GM18909 (cell line): ENCODE data around the gene TBL3.
"Not testable (repeated sequence)": the region's sequence is repeated elsewhere in the genome, so short reads cannot be mapped to it uniquely, and the experiment has no call there.

Source experiments
- ATAC-seq: cut with Tn5 transposase; IDR thresholded peaks from one replicate; pipeline ENCODE4 v1.9.1; 2021; ENCODE audit warnings: mild to moderate bottlenecking; ENCODE audit not compliant: unreplicated experiment, poor library complexity

The TBL3 gene

GRCh38 chr16:2011726-2012125 lies 39.9 kb downstream of the TBL3 start:
- not testable (repeated sequence) for ATAC-seq

GRCh38 chr16:2013527-2013926 lies 41.7 kb downstream of the TBL3 start:
- no peak for ATAC-seq

- no peak for ATAC-seq
These were observed 43.5 kb downstream of the TBL3 start for GRCh38 chr16:2015117-2015946.

GRCh38 chr16:2015947-2016208 lies 44.0 kb downstream of the TBL3 start:
- no peak for ATAC-seq

- ATAC-seq = no peak
These were observed 44.6 kb downstream of the TBL3 start for GRCh38 chr16:2016407-2016922.

GRCh38 chr16:2019518-2019920 lies 47.7 kb downstream of the TBL3 start, which contains the start of gene NPW:
Gene NPW, plus strand, starts transcription at chr16:2019785.
- ATAC-seq = no peak

- ATAC-seq = no peak
These were observed 48.3 kb downstream of the TBL3 start for GRCh38 chr16:2019921-2020831.

GRCh38 chr16:2022723-2023091 lies 50.9 kb downstream of the TBL3 start:
- peak; percentile 9 for ATAC-seq

GRCh38 chr16:2023092-2024031 lies 51.5 kb downstream of the TBL3 start:
- ATAC-seq = peak; percentile 79

GRCh38 chr16:2024032-2024420 lies 52.2 kb downstream of the TBL3 start:
- no peak for ATAC-seq

- ATAC-seq = no peak
These were observed 53.4 kb downstream of the TBL3 start for GRCh38 chr16:2025251-2025650.

- no peak for ATAC-seq
These were observed 54.1 kb downstream of the TBL3 start for GRCh38 chr16:2025878-2026460.

GRCh38 chr16:2026461-2027023 lies 54.7 kb downstream of the TBL3 start, which contains the start of gene NHERF2:
Gene NHERF2, plus strand, starts transcription at chr16:2026902. Its CDS starts 104 bp downstream, at chr16:2027006.
- ATAC-seq = no peak

GRCh38 chr16:2027024-2028010 lies 55.5 kb downstream of the TBL3 start:
- ATAC-seq = no peak

- no peak for ATAC-seq
These were observed 56.3 kb downstream of the TBL3 start for GRCh38 chr16:2028146-2028545.

- ATAC-seq = no peak
These were observed 56.9 kb downstream of the TBL3 start for GRCh38 chr16:2028620-2029220.

- ATAC-seq = no peak
These were observed 57.5 kb downstream of the TBL3 start for GRCh38 chr16:2029350-2029749.

- ATAC-seq = no peak
These were observed 58.2 kb downstream of the TBL3 start for GRCh38 chr16:2030036-2030435.
